Psoas muscle (tissue), 8 donors: ENCODE measurements around the gene CAPN6. TPM values are rescaled to one million over a fixed set of nuclear protein-coding genes. Genes with fewer than 3 reads are reported as not detected.
A peak's percentile ranks its signal among the peaks of the same experiment; 100 is the strongest.

ENCODE experiments used
- ATAC-seq, 4 donors: fragments of 200-7000 bp; cut with Tn5 transposase; one replicate each; pipeline ENCODE4 v1.9.1; 2020; ENCODE audit warnings: moderate library complexity in 3 of 4, mild to moderate bottlenecking in 2 of 4
- DNase-seq, 2 donors: peaks; one replicate each; pipeline ENCODE4 v3.0.0-alpha.2; 2020
- H3K27ac ChIP-seq: fragments of 200-600 bp; one replicate; pipeline ENCODE4 v1.8.0; 2022
- H3K27me3 ChIP-seq, 3 donors: fragments of 200-600 bp in 1 of 3; one replicate each; pipeline versions ENCODE4 v1.6.1 to v1.8.0; 2013 to 2022; ENCODE audit warnings: low read length in 2 of 3, mild to moderate bottlenecking in 2 of 3, moderate library complexity in 1 of 3; ENCODE audit not compliant: insufficient read depth in 3 of 3
- H3K36me3 ChIP-seq, 2 donors: fragments of 200-600 bp in 1 of 2; one replicate each; pipeline versions ENCODE4 v1.6.1 to v1.8.0; 2013 to 2022; ENCODE audit warnings: low read depth in 1 of 2, mild to moderate bottlenecking in 1 of 2, moderate library complexity in 1 of 2; ENCODE audit not compliant: insufficient read depth in 1 of 2
- H3K4me1 ChIP-seq: fragments of 200-600 bp; one replicate; pipeline ENCODE4 v1.8.0; 2022
- H3K4me3 ChIP-seq: fragments of 200-600 bp; one replicate; pipeline ENCODE4 v1.8.0; 2022; ENCODE audit warnings: mild to moderate bottlenecking
- H3K9me3 ChIP-seq: fragments of 200-600 bp; one replicate; pipeline ENCODE4 v1.8.0; 2022
- WGBS, 3 donors: extraction: QIAGEN DNeasy Blood & Tissue Kit; methylation state at CpG; one replicate each; pipeline versions ENCODE4 v1.1.6 to v1.1.7; 2013; 5-methylcytosine and 5-hydroxymethylcytosine counted together
- intact Hi-C, 2 donors: fragments of 100-400 bp; cut with DNase I; formaldehyde crosslinking; loops; one replicate each; pipeline versions ENCODE4 v1.11.0 to v1.14.2; 2022
- polyA plus RNA-seq, 3 donors: library from polyadenylated mRNA; stranded (reverse); fragments of 200-250 nt; gene quantifications; one replicate each; pipeline ENCODE4 v1.2.3, GENCODE V29; 2013
- total RNA-seq, 4 donors: library from RNA; stranded (reverse); fragmentation: NEBNext Ultra II Directional in 2 of 4; extraction: Animal tissue kit (Norgen Biotek cat#: 25700) in 2 of 4; gene quantifications; one replicate each; pipeline versions ENCODE4 v1.2.1 to v1.2.4, GENCODE V29; 2021 to 2023
- TF ChIP-seq, protein P1 (sequence below): fragments of 200-600 bp; IDR thresholded peaks from one replicate; pipeline ENCODE4 v1.8.0; 2022; ENCODE audit warnings: antibody characterized with exemption
- donor health status: healthy with polysubstance abuse.
- donor health status: DM: no; HTN: no; CAD: no; lungs with moderate emphysema.
- donor health status: Bipolar disorder and iron deficiency.
- donor health status: healthy.
- donor health status: DM: yes; HTN: yes; CAD: no.
- donor health status: DM: no; HTN: no; CAD: no.
- donor health status: DM: no; HTN: no; CAD: no.
- donor health status: DM: yes; HTN: yes; CAD: no.

Gene CAPN6
- total and polyA plus RNA-seq, 7 donors, result 0.08 to 2.6 (median 0.34) TPM

GRCh38 chrX:111254896-111255693 is 15.2 kb downstream of the CAPN6 start:
- ATAC-seq (no peak), DNase-seq (no peak)
- no peak overlapping the region for H3K27ac ChIP-seq
- no peaks in the 10 kb centered on the region for H3K4me1 ChIP-seq
- TF ChIP-seq, protein P1, sequence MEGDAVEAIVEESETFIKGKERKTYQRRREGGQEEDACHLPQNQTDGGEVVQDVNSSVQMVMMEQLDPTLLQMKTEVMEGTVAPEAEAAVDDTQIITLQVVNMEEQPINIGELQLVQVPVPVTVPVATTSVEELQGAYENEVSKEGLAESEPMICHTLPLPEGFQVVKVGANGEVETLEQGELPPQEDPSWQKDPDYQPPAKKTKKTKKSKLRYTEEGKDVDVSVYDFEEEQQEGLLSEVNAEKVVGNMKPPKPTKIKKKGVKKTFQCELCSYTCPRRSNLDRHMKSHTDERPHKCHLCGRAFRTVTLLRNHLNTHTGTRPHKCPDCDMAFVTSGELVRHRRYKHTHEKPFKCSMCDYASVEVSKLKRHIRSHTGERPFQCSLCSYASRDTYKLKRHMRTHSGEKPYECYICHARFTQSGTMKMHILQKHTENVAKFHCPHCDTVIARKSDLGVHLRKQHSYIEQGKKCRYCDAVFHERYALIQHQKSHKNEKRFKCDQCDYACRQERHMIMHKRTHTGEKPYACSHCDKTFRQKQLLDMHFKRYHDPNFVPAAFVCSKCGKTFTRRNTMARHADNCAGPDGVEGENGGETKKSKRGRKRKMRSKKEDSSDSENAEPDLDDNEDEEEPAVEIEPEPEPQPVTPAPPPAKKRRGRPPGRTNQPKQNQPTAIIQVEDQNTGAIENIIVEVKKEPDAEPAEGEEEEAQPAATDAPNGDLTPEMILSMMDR, result no peak
- H3K36me3 ChIP-seq, result no peaks in the 10 kb centered on the region
- no peak overlapping the region for H3K4me3 ChIP-seq
- H3K27me3 ChIP-seq, result peaks cover 0 to 15% (median 0%) of the 10 kb centered on the region in 3 donors
- WGBS, 3 donors, result 55 to 71% (median 69%) methylated on average over 7 of the region's 7 CpGs
- H3K9me3 ChIP-seq, result no peaks in the 10 kb centered on the region
- intact Hi-C loops, result no loop called here

DNA sequence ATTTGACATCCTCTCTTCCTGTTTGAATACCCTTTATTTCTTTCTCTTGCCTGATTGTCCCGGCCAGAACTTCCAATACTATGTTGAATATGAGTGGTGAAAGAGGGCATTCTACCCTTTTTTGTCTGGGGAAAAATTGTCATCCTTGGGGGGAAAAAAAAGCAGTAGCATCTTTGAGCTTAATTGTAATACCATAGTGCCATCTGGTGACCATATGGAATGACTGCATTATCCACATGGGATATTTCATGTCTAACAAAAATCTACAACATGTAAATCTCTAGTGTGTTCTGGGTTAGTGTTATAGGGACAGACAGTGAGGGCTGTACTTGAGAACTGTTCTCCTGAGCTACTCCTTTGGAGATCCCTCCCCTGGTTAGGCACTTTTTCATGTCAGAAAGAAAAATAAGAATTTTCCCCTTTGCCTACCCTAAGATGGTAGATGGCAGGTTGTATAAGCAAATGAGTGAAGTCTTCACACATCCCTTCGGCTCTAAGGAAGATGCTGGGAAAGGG is 26.0 kb downstream of the CAPN6 start:
- intact Hi-C loops, result loop anchor here in 1 of 2 donors (10.0 kb wide), 2 partner anchors 389 to 789 kb away; no protein-coding TSS in a partner anchor
- no peak overlapping the region for H3K27ac ChIP-seq
- TF ChIP-seq, protein P1, result peak; percentile 44
- H3K4me3 ChIP-seq, result no peak overlapping the region
- H3K36me3 ChIP-seq, result no peaks in the 10 kb centered on the region
- no peaks in the 10 kb centered on the region for H3K9me3 ChIP-seq
- DNase-seq, result no peak
- H3K27me3 ChIP-seq, result peaks cover 0 to 14% (median 0%) of the 10 kb centered on the region in 3 donors
- 42 to 60% (median 43%) methylated on average over 2 of the region's 2 CpGs for WGBS, 3 donors
- no peak for ATAC-seq
- H3K4me1 ChIP-seq, result no peaks in the 10 kb centered on the region

DNA sequence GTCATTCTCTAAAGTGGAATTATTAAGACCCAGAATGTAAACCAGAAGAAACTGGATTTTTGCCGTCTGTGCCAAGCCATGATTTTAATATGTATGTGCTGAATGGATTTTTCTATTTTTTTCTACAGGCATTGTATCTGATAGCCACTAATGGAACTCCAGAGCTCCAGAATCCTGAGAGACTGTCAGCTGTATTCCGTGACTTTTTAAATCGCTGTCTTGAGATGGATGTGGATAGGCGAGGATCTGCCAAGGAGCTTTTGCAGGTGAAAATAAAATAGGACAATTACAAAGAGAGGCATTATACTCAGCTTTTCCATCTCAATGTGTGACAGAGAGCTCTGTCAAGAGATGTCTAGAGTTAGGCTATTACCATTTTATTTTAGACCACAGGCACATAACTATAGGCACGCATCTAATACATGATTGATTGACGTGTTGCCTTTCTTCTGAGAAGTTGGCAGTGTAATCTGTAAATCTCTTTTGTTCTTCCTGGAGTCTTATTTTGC is 53.9 kb downstream of the CAPN6 start:
- Histone ChIP-seq H3K36me3 (no peaks in the 10 kb centered on the region), H3K27ac (no peak overlapping the region), H3K4me1 (no peaks in the 10 kb centered on the region), H3K9me3 (no peaks in the 10 kb centered on the region), H3K4me3 (no peak overlapping the region), H3K27me3 (peaks cover 0 to 65% (median 0%) of the 10 kb centered on the region in 3 donors)
- TF ChIP-seq, protein P1, result no peak
- intact Hi-C loops, result no loop called here
- ATAC-seq (no peak), DNase-seq (no peak)
- 75 to 96% (median 94%) methylated on average over 6 of the region's 6 CpGs for WGBS, 3 donors

DNA sequence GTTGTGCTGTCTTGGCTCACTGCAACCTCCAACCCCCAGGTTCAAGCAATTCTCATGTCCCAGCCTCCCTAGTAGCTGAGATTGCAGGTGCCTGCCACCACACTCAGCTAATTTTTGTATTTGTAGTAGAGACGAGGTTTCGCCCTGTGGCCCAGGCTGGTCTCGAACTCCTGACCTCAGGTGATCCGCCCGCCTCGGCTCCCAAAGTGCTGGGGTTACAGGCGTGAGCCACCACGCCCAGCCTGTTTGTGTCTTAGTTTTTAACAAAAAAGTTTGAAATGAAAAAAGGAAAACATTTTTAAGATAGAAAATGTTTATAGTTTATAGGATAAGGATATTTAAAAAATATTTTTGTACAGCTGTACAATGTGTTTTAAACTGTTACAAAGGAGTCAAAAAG is 62.4 kb downstream of the CAPN6 start:
- Histone ChIP-seq H3K27ac (no peak overlapping the region), H3K4me1 (no peaks in the 10 kb centered on the region), H3K9me3 (no peaks in the 10 kb centered on the region), H3K4me3 (no peak overlapping the region), H3K36me3 (no peaks in the 10 kb centered on the region), H3K27me3 (peaks cover 0 to 32% (median 0%) of the 10 kb centered on the region in 3 donors)
- TF ChIP-seq, protein P1, result no peak
- ATAC-seq, result no peak
- intact Hi-C loops, result no loop called here
- no peak for DNase-seq
- WGBS, 3 donors, result 86 to 96% (median 95%) methylated on average over 8 of the region's 8 CpGs
